Measurements from ENCODE around the gene NWD2. TPM values are rescaled to one million over a fixed set of nuclear protein-coding genes. Genes with fewer than 3 reads are reported as not detected.
A peak's percentile ranks its signal among the peaks of the same experiment; 100 is the strongest.
"Not testable (repeated sequence)": the region's sequence is repeated elsewhere in the genome, so short reads cannot be mapped to it uniquely, and the experiment has no call there.

The NWD2 gene
- total RNA-seq, 2 experiments from 2014 or later, result not detected

- intact Hi-C loops (cut with micrococcal nuclease), result loop anchor here (10.0 kb wide), 2 partner anchors 141 to 321 kb away; partner anchors contain the start of gene NWD2
- Mint-ChIP-seq H3K36me3 (ENCODE audit: low read depth) (no peaks in the 10 kb centered on the region), H3K9me3 (no peaks in the 10 kb centered on the region), H3K27me3 (ENCODE audit: low read depth) (peaks cover 5% of the 10 kb centered on the region), H3K4me3 (no peak overlapping the region), H3K4me1 (ENCODE audit: low read depth) (no peaks in the 10 kb centered on the region), H3K27ac (no peak overlapping the region)
- no peak for DNase-seq
- CTCF ChIA-PET, result interaction anchor here (0.6 to 1.5 kb wide), 3 partner anchors 20 to 183 kb away, joined by 3 to 4 read pairs (median 3); no protein-coding TSS in a partner anchor
These were observed 140.9 kb downstream of the NWD2 start for GRCh38 chr4:37385424-37385823.

DNA sequence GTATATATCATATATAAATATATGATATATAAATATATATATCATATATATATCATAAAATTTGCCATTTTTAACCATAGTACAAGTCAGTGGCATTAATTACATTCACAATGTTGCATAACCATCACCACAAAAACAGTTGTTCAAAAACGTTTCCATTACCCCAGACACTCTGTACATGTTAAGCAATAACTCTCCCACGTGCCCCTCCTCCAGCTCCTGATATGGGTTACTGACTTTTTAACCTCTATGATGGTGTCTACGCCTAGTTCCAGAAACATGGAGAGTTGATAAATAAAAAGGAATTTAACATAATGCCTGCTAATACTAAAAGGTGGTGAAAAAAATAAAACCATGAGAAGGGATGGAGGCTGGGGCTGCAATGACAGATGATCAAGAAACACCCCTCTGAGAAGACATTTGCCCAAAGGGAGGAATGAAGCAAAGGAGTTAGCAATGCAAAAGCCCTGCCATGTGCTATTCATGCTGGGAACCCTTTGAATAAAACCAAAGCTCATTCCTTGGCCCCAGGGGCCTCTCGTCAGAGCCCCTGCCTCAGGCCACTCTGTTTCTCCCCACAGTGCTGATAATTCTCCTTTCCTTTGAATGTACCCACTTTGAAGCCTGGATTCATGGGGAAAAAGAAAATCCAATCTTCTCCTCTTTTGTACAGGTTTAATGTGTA is 144.3 kb downstream of the NWD2 start:
- Mint-ChIP-seq H3K36me3 (ENCODE audit: low read depth) (no peaks in the 10 kb centered on the region), H3K27ac (no peak overlapping the region), H3K27me3 (ENCODE audit: low read depth) (peaks cover 5% of the 10 kb centered on the region), H3K4me1 (ENCODE audit: low read depth) (no peaks in the 10 kb centered on the region), H3K9me3 (no peaks in the 10 kb centered on the region), H3K4me3 (no peak overlapping the region)
- CTCF ChIA-PET, result interaction anchor here (0.6 to 1.9 kb wide), 8 partner anchors 8 to 989 kb away, joined by 3 to 6 read pairs (median 4); no protein-coding TSS in a partner anchor
- no peak for DNase-seq
- intact Hi-C loops (cut with micrococcal nuclease), result loop anchor here (10.0 kb wide), 2 partner anchors 144 to 324 kb away; partner anchors contain the start of gene NWD2

- Mint-ChIP-seq H3K27ac (no peak overlapping the region), H3K4me3 (no peak overlapping the region), H3K36me3 (ENCODE audit: low read depth) (no peaks in the 10 kb centered on the region), H3K27me3 (ENCODE audit: low read depth) (peaks cover 5% of the 10 kb centered on the region), H3K9me3 (no peaks in the 10 kb centered on the region), H3K4me1 (ENCODE audit: low read depth) (no peaks in the 10 kb centered on the region)
- CTCF ChIA-PET, result interaction anchor here (0.6 to 1.9 kb wide), 8 partner anchors 8 to 990 kb away, joined by 3 to 6 read pairs (median 4); no protein-coding TSS in a partner anchor
- intact Hi-C loops (cut with micrococcal nuclease), result loop anchor here (10.0 kb wide), 2 partner anchors 145 to 325 kb away; partner anchors contain the start of gene NWD2
- no peak for DNase-seq
These were observed 144.8 kb downstream of the NWD2 start for GRCh38 chr4:37389366-37389765.

DNA sequence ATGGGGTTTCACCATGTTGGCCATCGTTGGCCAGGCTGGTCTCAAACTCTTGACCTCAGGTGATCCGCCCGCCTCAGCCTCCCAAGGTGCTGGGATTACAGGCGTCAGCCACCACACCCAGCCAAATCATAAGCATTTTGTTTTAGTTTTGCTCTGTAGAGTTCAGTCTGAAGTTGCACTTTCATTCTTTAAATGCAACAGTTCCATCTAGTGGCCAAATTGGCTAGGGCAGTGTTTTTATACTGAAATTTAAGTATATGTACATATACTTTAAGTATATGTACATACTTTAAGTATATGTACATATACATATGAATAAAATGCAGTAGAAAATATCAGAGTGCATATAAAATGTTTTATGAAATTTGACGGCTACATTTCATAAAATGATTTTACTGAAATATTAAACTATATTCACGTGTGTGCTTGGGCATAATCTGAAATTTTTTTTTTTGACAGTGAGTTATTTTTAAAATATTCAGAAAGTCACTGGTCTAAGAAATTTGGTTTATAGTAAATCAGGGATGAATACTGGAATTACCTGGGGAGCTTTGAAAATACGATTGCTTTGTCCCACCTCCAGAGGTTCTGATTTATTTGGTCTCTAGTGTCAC is 145.5 kb downstream of the NWD2 start:
- Mint-ChIP-seq H3K27ac (no peak overlapping the region), H3K9me3 (no peaks in the 10 kb centered on the region), H3K4me1 (ENCODE audit: low read depth) (no peaks in the 10 kb centered on the region), H3K4me3 (no peak overlapping the region), H3K36me3 (ENCODE audit: low read depth) (no peaks in the 10 kb centered on the region), H3K27me3 (ENCODE audit: low read depth) (peaks cover 5% of the 10 kb centered on the region)
- peak; percentile 56 for DNase-seq
- intact Hi-C loops (cut with micrococcal nuclease), result loop anchor here (1.0 to 10.0 kb wide), 5 partner anchors 145 to 1137 kb away; partner anchors contain the start of gene NWD2
- CTCF ChIA-PET, result interaction anchor here (0.7 to 1.9 kb wide), 5 partner anchors 14 to 1027 kb away, joined by 3 to 5 read pairs (median 3); no protein-coding TSS in a partner anchor

- Mint-ChIP-seq H3K4me1 (ENCODE audit: low read depth) (no peaks in the 10 kb centered on the region), H3K4me3 (no peak overlapping the region), H3K27ac (no peak overlapping the region), H3K36me3 (ENCODE audit: low read depth) (no peaks in the 10 kb centered on the region), H3K9me3 (no peaks in the 10 kb centered on the region), H3K27me3 (ENCODE audit: low read depth) (peaks cover 8% of the 10 kb centered on the region)
- intact Hi-C loops (cut with micrococcal nuclease), result no loop called here
- CTCF ChIA-PET, result no interaction called here
- no peak for DNase-seq
These were observed 148.1 kb downstream of the NWD2 start for GRCh38 chr4:37392521-37393255.

DNA sequence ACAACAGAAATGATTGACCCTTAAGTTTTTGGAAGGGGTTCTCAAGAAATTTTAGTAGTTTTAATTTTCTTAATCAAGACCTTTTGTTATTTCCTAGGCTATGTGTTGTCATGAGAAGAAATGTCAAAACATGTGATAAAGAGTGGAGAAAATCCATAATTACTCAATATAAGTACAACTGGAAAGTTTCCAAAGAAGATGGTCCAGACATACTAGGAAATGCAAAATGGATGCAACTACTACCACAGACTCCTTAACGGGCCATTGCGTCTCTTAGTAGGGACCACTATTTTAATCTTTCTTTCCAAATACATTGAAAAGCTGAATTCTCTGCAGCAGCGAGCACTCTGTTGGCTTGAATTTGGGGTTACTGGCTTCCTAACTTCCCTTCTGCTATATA is 148.8 kb downstream of the NWD2 start:
- peaks cover 8% of the 10 kb centered on the region for H3K27me3 Mint-ChIP-seq (ENCODE audit: low read depth)
- intact Hi-C loops (cut with micrococcal nuclease), result no loop called here
- no peak for DNase-seq
- H3K4me3 Mint-ChIP-seq, result no peak overlapping the region
- no peak overlapping the region for H3K27ac Mint-ChIP-seq
- CTCF ChIA-PET, result interaction anchor here (0.6 kb wide), 1 partner anchor 177 kb away, joined by 3 read pairs; no protein-coding TSS in a partner anchor
- H3K4me1 Mint-ChIP-seq (ENCODE audit: low read depth), result no peaks in the 10 kb centered on the region
- H3K9me3 Mint-ChIP-seq, result no peaks in the 10 kb centered on the region
- H3K36me3 Mint-ChIP-seq (ENCODE audit: low read depth), result no peaks in the 10 kb centered on the region

- intact Hi-C loops (cut with micrococcal nuclease), result no loop called here
- Mint-ChIP-seq H3K27me3 (ENCODE audit: low read depth) (peaks cover 5% of the 10 kb centered on the region), H3K9me3 (no peaks in the 10 kb centered on the region), H3K27ac (no peak overlapping the region), H3K4me1 (ENCODE audit: low read depth) (no peaks in the 10 kb centered on the region), H3K36me3 (ENCODE audit: low read depth) (no peaks in the 10 kb centered on the region), H3K4me3 (no peak overlapping the region)
- no peak for DNase-seq
- CTCF ChIA-PET, result interaction anchor here (0.6 kb wide), 1 partner anchor 176 kb away, joined by 3 read pairs; no protein-coding TSS in a partner anchor
These were observed 149.3 kb downstream of the NWD2 start for GRCh38 chr4:37393889-37394288.

DNA sequence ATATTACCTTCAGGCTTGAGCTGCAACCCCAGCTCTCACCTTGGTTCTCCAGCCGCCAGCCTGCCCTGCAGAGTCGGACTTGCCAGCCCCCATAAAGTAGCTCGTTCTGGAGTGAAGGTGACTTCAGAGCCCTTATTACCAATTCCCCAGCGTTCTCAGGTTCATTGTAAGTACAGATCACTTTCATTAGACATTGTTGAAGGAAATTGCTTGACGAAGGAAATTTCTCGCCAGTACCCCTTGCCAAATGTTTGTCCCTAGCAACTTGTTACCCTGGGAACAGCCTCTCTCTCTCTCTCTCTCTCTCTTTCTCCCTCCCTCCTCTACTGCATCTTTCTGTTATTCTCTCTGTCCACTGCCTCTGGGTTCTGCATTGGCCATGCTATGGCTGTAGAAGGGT is 153.0 kb downstream of the NWD2 start:
- no peak for DNase-seq
- H3K27me3 Mint-ChIP-seq (ENCODE audit: low read depth), result peaks cover 6% of the 10 kb centered on the region
- H3K4me1 Mint-ChIP-seq (ENCODE audit: low read depth), result peaks cover 14% of the 10 kb centered on the region
- intact Hi-C loops (cut with micrococcal nuclease), result no loop called here
- no peak overlapping the region for H3K4me3 Mint-ChIP-seq
- no peaks in the 10 kb centered on the region for H3K9me3 Mint-ChIP-seq
- no peaks in the 10 kb centered on the region for H3K36me3 Mint-ChIP-seq (ENCODE audit: low read depth)
- CTCF ChIA-PET, result no interaction called here
- H3K27ac Mint-ChIP-seq, result no peak overlapping the region

DNA sequence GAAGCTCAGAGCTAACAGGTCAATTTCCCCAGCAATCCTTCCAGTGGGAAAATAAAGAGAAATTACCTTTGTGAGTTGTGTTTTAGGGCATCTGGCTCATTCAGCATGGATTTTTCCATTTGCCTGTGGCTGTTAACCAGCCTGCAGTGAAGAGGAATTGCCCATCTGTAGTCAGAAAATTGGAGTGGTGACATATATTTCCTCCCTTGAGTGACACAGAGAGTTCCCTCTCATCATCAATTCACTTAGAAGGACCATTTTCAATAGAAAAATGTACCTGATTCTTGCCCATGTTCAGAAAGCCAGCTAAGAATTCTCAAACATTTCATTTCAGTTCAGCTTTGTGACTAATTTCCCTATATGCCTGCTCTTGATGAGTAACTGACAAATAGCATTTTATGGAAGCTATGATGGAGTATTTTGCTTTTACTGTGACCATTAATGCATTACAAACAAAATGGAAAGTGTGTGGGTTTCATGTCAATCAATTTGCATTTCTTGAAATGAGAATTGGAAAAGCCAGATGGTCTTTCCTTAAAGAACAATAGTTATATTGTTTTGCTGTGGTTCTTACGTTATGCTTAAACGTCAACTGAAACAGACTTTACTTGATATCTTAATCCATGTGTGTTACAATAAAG is 155.8 kb downstream of the NWD2 start:
- no peak for DNase-seq
- peak overlapping the region; percentile 39 for H3K27ac Mint-ChIP-seq
- no peaks in the 10 kb centered on the region for H3K36me3 Mint-ChIP-seq (ENCODE audit: low read depth)
- no peak overlapping the region for H3K4me3 Mint-ChIP-seq
- intact Hi-C loops (cut with micrococcal nuclease), result no loop called here
- peaks cover 16% of the 10 kb centered on the region for H3K27me3 Mint-ChIP-seq (ENCODE audit: low read depth)
- CTCF ChIA-PET, result no interaction called here
- H3K4me1 Mint-ChIP-seq (ENCODE audit: low read depth), result peaks cover 14% of the 10 kb centered on the region
- H3K9me3 Mint-ChIP-seq, result no peaks in the 10 kb centered on the region

- peaks cover 30% of the 10 kb centered on the region for H3K27me3 Mint-ChIP-seq (ENCODE audit: low read depth)
These were observed 163.6 kb downstream of the NWD2 start for GRCh38 chr4:37407938-37408826.

DNA sequence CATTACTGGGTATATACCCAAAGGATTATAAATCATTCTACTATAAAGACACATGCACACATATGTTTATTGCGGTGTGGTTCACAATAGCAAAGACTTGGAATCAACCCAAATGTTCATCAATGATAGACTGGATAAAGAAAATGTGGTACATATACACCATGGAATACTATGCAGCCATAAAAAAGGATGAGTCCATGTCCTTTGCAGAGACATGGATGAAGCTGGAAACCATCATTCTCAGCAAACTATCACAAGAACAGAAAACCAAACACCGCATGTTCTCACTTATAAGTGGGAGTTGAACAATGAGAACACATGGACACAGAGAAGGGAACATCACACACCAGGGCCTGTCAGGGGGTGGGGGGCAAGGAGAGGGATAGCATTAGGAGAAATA is 169.1 kb downstream of the NWD2 start:
- H3K27ac Mint-ChIP-seq; intact Hi-C loops (cut with micrococcal nuclease); DNase-seq; H3K4me1 Mint-ChIP-seq (ENCODE audit: low read depth); H3K36me3 Mint-ChIP-seq (ENCODE audit: low read depth); H3K4me3 Mint-ChIP-seq; H3K9me3 Mint-ChIP-seq: not testable (repeated sequence)
- H3K27me3 Mint-ChIP-seq (ENCODE audit: low read depth), result peaks cover 14% of the 10 kb centered on the region
- CTCF ChIA-PET, result interaction anchor here (0.7 kb wide), 1 partner anchor 223 kb away, joined by 3 read pairs; no protein-coding TSS in a partner anchor

More at GRCh38 chr4:37407938-37408826, 163.6 kb downstream of the NWD2 start:
- H3K27ac Mint-ChIP-seq; H3K36me3 Mint-ChIP-seq (ENCODE audit: low read depth); H3K4me1 Mint-ChIP-seq (ENCODE audit: low read depth); DNase-seq; H3K4me3 Mint-ChIP-seq; H3K9me3 Mint-ChIP-seq; intact Hi-C loops (cut with micrococcal nuclease); CTCF ChIA-PET: not testable (repeated sequence)

Measured in activated naive CD4-positive, alpha-beta T cell treated with anti-CD3 and anti-CD28 coated beads for 36 hours (primary cell).